LNCaP clone FGC (cell line): Measurements from ENCODE around the gene PRSS56.

Experiments used
- DNase-seq: peaks from one replicate; pipeline ENCODE4 v3.0.0-alpha.2; 2011; ENCODE audit warnings: low read depth
- H3K4me3 ChIP-seq: 2 replicates; pipeline ENCODE4 v1.5.1; 2011; ENCODE audit warnings: mild to moderate bottlenecking, low read depth, low read length, control low read depth
- CTCF ChIP-seq: IDR thresholded peaks from 2 replicates; pipeline ENCODE4 v1.5.1; 2012; ENCODE audit warnings: mild to moderate bottlenecking; ENCODE audit not compliant: control insufficient read depth, insufficient read depth; ENCODE audit errors: extremely low read depth

PRSS56 gene

GRCh38 chr2:232540441-232541041 is 20.4 kb downstream of the PRSS56 start:
- DNase-seq = no peak
- TF ChIP-seq CTCF = no peak
- no peak overlapping the region for H3K4me3 ChIP-seq

GRCh38 chr2:232541195-232541960 is 21.2 kb downstream of the PRSS56 start:
- DNase-seq = no peak
- H3K4me3 ChIP-seq = no peak overlapping the region
- TF ChIP-seq CTCF = no peak

- H3K4me3 ChIP-seq = no peak overlapping the region
- TF ChIP-seq CTCF = no peak
- DNase-seq = no peak
Observed at GRCh38 chr2:232541961-232542714, 21.9 kb downstream of the PRSS56 start.

- H3K4me3 ChIP-seq = no peak overlapping the region
- TF ChIP-seq CTCF = no peak
- DNase-seq = no peak
Observed at GRCh38 chr2:232542715-232543467, 22.7 kb downstream of the PRSS56 start.

- no peak for TF ChIP-seq CTCF
- no peak for DNase-seq
- no peak overlapping the region for H3K4me3 ChIP-seq
Observed at GRCh38 chr2:232543491-232543890, 23.3 kb downstream of the PRSS56 start.

- no peak for TF ChIP-seq CTCF
- no peak for DNase-seq
- H3K4me3 ChIP-seq = no peak overlapping the region
Observed at GRCh38 chr2:232543928-232544631, 23.9 kb downstream of the PRSS56 start.
